Measurements from ENCODE around the gene BAMBI. TPM values are rescaled to one million over a fixed set of nuclear protein-coding genes. Genes with fewer than 3 reads are reported as not detected.

BAMBI gene
- total RNA-seq = 12.2 and 14.7 TPM in 2 replicates

GRCh38 chr10:28676968-28677887 lies at the start of gene BAMBI:
Gene BAMBI (plus strand): TSS chr10:28677521. CDS start chr10:28677898, 377 bp downstream.

Other genes with a start within 250 kb of the BAMBI start
- gene WAC, start 144.4 kb upstream of the BAMBI start, total RNA-seq = 58.1 and 64.4 TPM in 2 replicates